ENCODE measurements around the gene KDM4C.

GRCh38 chr9:6735422-6735821 is 22.4 kb upstream of the KDM4C start:
- TF ChIP-seq CTCF (IDR thresholded peaks at IDR 0.05) (no peak), POLR2A (IDR thresholded peaks at IDR 0.05) (no peak), EP300 (IDR thresholded peaks at IDR 0.05; ENCODE audit: low read depth) (no peak), POLR2AphosphoS5 (IDR thresholded peaks at IDR 0.05) (no peak)
